PC-9 (cell line): ENCODE results near the gene TIMMDC1. TPM values are rescaled to one million over a fixed set of nuclear protein-coding genes. Genes with fewer than 3 reads are reported as not detected.
"Not testable (repeated sequence)": the region's sequence is repeated elsewhere in the genome, so short reads cannot be mapped to it uniquely, and the experiment has no call there.

Experiments
- BruUV-seq: library from RNA; stranded (reverse); fragments of 400-500 nt; replicated peaks from 2 replicates; lab custom pipeline; 2021; lab: Mats Ljungman, UMichigan
- CTCF ChIA-PET: fragments of 300-600 bp; sonication (Branson Sonifier 250); formaldehyde crosslinking; loops from one replicate; lab custom pipeline; 2022; ENCODE audit warnings: antibody characterized with exemption; lab: Charles Lee
- POLR2A ChIA-PET: fragments of 300-600 bp; sonication (Branson Sonifier 250); formaldehyde crosslinking; loops from one replicate; lab custom pipeline; 2022; ENCODE audit warnings: antibody characterized with exemption; ENCODE audit not compliant: unreplicated experiment; lab: Charles Lee
- DNase-seq, 2 experiments: peaks; one replicate each; pipeline versions ENCODE4 v3.0.0 to v3.0.0-alpha.2; 2015 to 2022; ENCODE audit warnings: mixed read lengths in 1 of 2
- H2AFZ ChIP-seq: fragments of 200-600 bp; sonication (generic); 2 replicates; pipeline ENCODE4 v1.8.1; 2017; ENCODE audit warnings: antibody characterized with exemption
- H3F3A ChIP-seq: fragments of 200-600 bp; sonication (generic); 2 replicates; pipeline ENCODE4 v1.8.1; 2017; ENCODE audit warnings: antibody characterized with exemption, mild to moderate bottlenecking, low read depth; ENCODE audit not compliant: insufficient read depth
- H3K27ac ChIP-seq: fragments of 200-600 bp; sonication (generic); 2 replicates; pipeline ENCODE4 v1.6.1; 2016; ENCODE audit warnings: mixed run types
- H3K27me3 ChIP-seq: fragments of 200-600 bp; sonication (generic); 2 replicates; pipeline ENCODE4 v1.6.1; 2016; ENCODE audit warnings: low read depth, mixed run types; ENCODE audit not compliant: insufficient read depth
- H3K36me3 ChIP-seq: fragments of 200-600 bp; sonication (generic); 2 replicates; pipeline ENCODE4 v1.6.1; 2016; ENCODE audit warnings: low read depth, mixed run types
- H3K4me1 ChIP-seq: fragments of 200-600 bp; sonication (generic); replicated peaks from 2 replicates; pipeline ENCODE4 v1.6.1; 2016; ENCODE audit warnings: mixed run types; ENCODE audit not compliant: insufficient read depth
- H3K4me2 ChIP-seq: fragments of 200-600 bp; sonication (generic); 2 replicates; pipeline ENCODE4 v1.6.1; 2017; ENCODE audit warnings: mixed run types
- H3K4me3 ChIP-seq: fragments of 200-600 bp; sonication (generic); 2 replicates; pipeline ENCODE4 v1.6.1; 2016; ENCODE audit warnings: mixed run types
- H3K79me2 ChIP-seq: fragments of 200-600 bp; sonication (generic); 2 replicates; pipeline ENCODE4 v1.6.1; 2017; ENCODE audit warnings: low read depth, mixed run types
- H3K9me2 ChIP-seq: fragments of 200-600 bp; sonication (generic); 2 replicates; pipeline ENCODE4 v1.8.1; 2017; ENCODE audit warnings: mild to moderate bottlenecking; ENCODE audit not compliant: insufficient read depth
- H3K9me3 ChIP-seq: fragments of 200-600 bp; sonication (generic); 2 replicates; pipeline ENCODE4 v1.8.1; 2016; ENCODE audit warnings: low read depth; ENCODE audit not compliant: insufficient read depth
- H4K20me1 ChIP-seq: fragments of 200-600 bp; sonication (generic); 2 replicates; pipeline ENCODE4 v1.8.1; 2017; ENCODE audit not compliant: insufficient read depth
- EZH2 ChIP-seq: fragments of 200-600 bp; sonication (generic); IDR thresholded peaks from 2 replicates; pipeline ENCODE4 v1.8.0; 2017; ENCODE audit warnings: antibody characterized with exemption, low read depth
- intact Hi-C: fragments of 100-400 bp; cut with micrococcal nuclease; formaldehyde crosslinking; loops from one replicate; pipeline ENCODE4 v1.10.0; 2022; ENCODE audit not compliant: unreplicated experiment
- total RNA-seq: library from RNA; stranded (reverse); gene quantifications from 2 replicates; pipeline ENCODE4 v1.2.3, GENCODE V29; 2021
- TF ChIP-seq, protein P1 (sequence below): fragments of 200-600 bp; sonication (generic); conservative IDR thresholded peaks from 2 replicates; pipeline ENCODE4 v1.6.1; 2017; ENCODE audit warnings: mixed run types, antibody characterized with exemption, mild to moderate bottlenecking, moderate library complexity

Gene TIMMDC1
- total RNA-seq, 1 experiment from 2014 or later: 145 TPM

DNA sequence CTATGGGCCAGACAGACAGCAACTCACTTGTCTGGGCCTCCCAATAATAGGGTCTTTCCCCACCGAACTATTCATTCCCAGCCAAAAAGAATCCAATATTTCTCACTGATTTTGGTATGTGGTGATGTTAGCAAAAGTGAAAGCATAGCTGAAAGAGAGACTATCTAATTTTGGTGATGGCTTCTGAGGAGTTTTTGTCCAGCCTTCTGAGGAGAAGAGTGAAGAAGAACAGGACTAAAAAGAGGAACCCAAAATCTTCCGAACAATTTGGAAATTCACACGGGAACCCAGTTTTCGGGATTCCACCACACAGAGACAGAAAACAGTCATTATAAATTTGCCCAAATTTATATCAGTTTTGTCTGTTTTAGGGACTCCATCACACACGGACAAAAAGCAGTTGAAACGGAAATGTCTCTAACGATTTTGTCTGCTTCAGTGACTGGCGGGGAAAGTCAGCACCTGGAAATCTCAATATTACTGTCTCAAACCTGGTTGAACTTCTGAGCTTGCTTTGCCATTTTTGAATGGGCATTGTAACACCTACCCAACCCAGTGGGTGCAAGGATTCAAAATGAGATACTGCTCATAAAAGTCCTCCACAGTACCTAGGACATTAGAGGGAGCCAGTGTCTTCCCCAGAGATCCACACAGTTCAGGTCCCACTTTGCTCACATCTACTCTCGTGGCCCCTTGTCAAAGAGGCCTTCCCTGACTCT lies 52.0 kb downstream of the TIMMDC1 start:
- no peak overlapping the region for H3K27ac ChIP-seq

DNA sequence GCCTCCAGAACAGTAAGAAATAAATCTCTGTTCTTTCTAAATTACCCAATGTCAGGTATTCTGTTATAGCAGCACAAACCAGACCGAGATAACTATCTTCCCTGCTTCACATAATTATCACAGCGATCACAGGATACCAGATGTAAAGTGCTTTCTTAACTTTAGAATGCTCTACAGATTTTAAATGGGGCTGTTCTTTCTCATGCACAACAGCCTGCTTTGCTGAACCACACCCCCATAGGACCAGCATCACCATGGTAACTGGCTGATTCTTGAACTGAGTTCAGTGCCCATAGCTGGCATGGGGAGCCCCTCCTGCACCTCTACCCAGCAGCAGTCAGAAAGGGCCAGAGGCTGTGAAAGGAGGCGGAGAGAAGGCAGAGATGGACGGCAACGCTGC lies 53.3 kb downstream of the TIMMDC1 start:
- H3K27ac ChIP-seq: no peak overlapping the region

More for the DNA sequence above, 52.0 kb downstream of the TIMMDC1 start:
- POLR2A ChIA-PET: no interaction called here
- H3K79me2 ChIP-seq: no peaks in the 10 kb centered on the region
- H3K9me2 ChIP-seq: no peaks in the 10 kb centered on the region
- CTCF ChIA-PET: no interaction called here
- H3K4me1 ChIP-seq: no peaks in the 10 kb centered on the region
- TF ChIP-seq, protein P1, sequence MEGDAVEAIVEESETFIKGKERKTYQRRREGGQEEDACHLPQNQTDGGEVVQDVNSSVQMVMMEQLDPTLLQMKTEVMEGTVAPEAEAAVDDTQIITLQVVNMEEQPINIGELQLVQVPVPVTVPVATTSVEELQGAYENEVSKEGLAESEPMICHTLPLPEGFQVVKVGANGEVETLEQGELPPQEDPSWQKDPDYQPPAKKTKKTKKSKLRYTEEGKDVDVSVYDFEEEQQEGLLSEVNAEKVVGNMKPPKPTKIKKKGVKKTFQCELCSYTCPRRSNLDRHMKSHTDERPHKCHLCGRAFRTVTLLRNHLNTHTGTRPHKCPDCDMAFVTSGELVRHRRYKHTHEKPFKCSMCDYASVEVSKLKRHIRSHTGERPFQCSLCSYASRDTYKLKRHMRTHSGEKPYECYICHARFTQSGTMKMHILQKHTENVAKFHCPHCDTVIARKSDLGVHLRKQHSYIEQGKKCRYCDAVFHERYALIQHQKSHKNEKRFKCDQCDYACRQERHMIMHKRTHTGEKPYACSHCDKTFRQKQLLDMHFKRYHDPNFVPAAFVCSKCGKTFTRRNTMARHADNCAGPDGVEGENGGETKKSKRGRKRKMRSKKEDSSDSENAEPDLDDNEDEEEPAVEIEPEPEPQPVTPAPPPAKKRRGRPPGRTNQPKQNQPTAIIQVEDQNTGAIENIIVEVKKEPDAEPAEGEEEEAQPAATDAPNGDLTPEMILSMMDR: no peak
- TF ChIP-seq EZH2: no peak
- intact Hi-C loops: no loop called here
- H3K4me2 ChIP-seq: no peak overlapping the region
- BruUV-seq: no TSS peak
- no peak for DNase-seq
- no peaks in the 10 kb centered on the region for H3K36me3 ChIP-seq
- H3K9me3 ChIP-seq: no peaks in the 10 kb centered on the region
- H4K20me1 ChIP-seq: no peaks in the 10 kb centered on the region
- no peak overlapping the region for H2AFZ ChIP-seq
- H3F3A ChIP-seq: no peaks in the 10 kb centered on the region
- no peak overlapping the region for H3K4me3 ChIP-seq
- no peaks in the 10 kb centered on the region for H3K27me3 ChIP-seq

DNA sequence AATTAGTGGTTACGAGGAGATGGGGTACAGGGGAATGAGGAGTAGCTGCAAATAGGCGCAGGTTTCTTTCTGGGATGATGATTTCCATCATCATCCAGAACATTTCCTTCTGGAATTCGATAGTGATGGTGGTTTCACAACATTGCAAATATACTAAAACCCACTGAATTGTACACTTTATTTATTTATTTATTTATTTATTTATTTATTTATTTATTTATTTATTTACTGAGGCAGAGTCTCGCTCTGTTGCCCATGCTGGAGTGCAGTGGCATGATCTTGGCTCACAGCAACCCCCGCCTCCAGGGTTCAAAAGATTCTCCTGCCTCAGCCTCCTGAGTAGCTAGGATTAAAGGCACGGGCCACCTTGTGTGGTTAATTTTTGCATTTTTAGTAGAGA lies 54.6 kb downstream of the TIMMDC1 start:
- H3K36me3 ChIP-seq, H3K27me3 ChIP-seq, H3K4me2 ChIP-seq, intact Hi-C loops, H3K27ac ChIP-seq, H2AFZ ChIP-seq, H3F3A ChIP-seq, H3K9me2 ChIP-seq, H3K4me1 ChIP-seq, POLR2A ChIA-PET, H3K79me2 ChIP-seq, BruUV-seq, H4K20me1 ChIP-seq, H3K9me3 ChIP-seq, CTCF ChIA-PET, DNase-seq, H3K4me3 ChIP-seq: not testable (repeated sequence)

More for the DNA sequence above, 53.3 kb downstream of the TIMMDC1 start:
- Histone ChIP-seq H3K9me3 (no peaks in the 10 kb centered on the region), H4K20me1 (no peaks in the 10 kb centered on the region), H3K4me2 (no peak overlapping the region), H2AFZ (no peak overlapping the region), H3K79me2 (no peaks in the 10 kb centered on the region), H3K4me1 (no peaks in the 10 kb centered on the region), H3K36me3 (no peaks in the 10 kb centered on the region), H3F3A (no peaks in the 10 kb centered on the region), H3K4me3 (no peak overlapping the region), H3K27me3 (no peaks in the 10 kb centered on the region), H3K9me2 (no peaks in the 10 kb centered on the region)
- CTCF ChIA-PET: no interaction called here
- DNase-seq: no peak
- TF ChIP-seq, protein P1: no peak
- no peak for TF ChIP-seq EZH2
- intact Hi-C loops: no loop called here
- POLR2A ChIA-PET: no interaction called here
- BruUV-seq: no TSS peak
